Measurements from ENCODE around the gene GPR15. TPM values are rescaled to one million over a fixed set of nuclear protein-coding genes. Genes with fewer than 3 reads are reported as not detected.

GPR15 gene
- total RNA-seq, result not detected in 2 replicates

GRCh38 chr3:98531622-98532274 is at the start of gene GPR15:
Gene GPR15 (plus strand): TSS chr3:98531978. CDS start chr3:98532034, 56 bp downstream.

GRCh38 chr3:98497381-98497780 is 34.4 kb upstream of the GPR15 start, which contains the start of gene OR5K2:
Gene OR5K2 (plus strand): TSS chr3:98497681. CDS start chr3:98497681, 0 bp downstream.

GRCh38 chr3:98522544-98523281 is 9.1 kb upstream of the GPR15 start, which contains the start of gene CLDND1:
Gene CLDND1 (minus strand): TSS chr3:98522902. CDS start chr3:98521424, 1,478 bp downstream.

Small RNA genes lying within 50 kb of the gene (small RNA-seq; reads per million reads assigned to genes)
- gene RPL38P4 (ENCODE audit: low replicate concordance), result not detected

Other genes starting within 250 kb of the GPR15 start
- gene OR5H2, start 249.5 kb upstream of the GPR15 start, total RNA-seq, result not detected in 2 replicates
- not detected in 2 replicates for gene OR5K4, start 178.1 kb upstream of the GPR15 start, total RNA-seq
- not detected in 2 replicates for gene OR5K3, start 141.3 kb upstream of the GPR15 start, total RNA-seq
- not detected in 2 replicates for gene OR5K1, start 68.8 kb upstream of the GPR15 start, total RNA-seq
- gene OR5K2, start 34.3 kb upstream of the GPR15 start, total RNA-seq, result not detected in 2 replicates
- 142 and 235 TPM in 2 replicates for gene CLDND1, start 9.1 kb upstream of the GPR15 start, total RNA-seq
- 18.2 and 50.8 TPM in 2 replicates for gene CPOX, start 61.6 kb downstream of the GPR15 start, total RNA-seq
- 6.9 and 14.0 TPM in 2 replicates for gene ST3GAL6, start 231.4 kb downstream of the GPR15 start, total RNA-seq